HEK293 (cell line): ENCODE results near the gene BDKRB2.

ENCODE experiments used
- CTCF ChIA-PET: fragments of 350-600 bp; formaldehyde crosslinking; extraction: SDS; loops from one replicate; lab custom pipeline; 2021; ENCODE audit warnings: antibody characterized with exemption; lab: Yijun Ruan, JAX
- POLR2A ChIA-PET: fragments of 300-600 bp; formaldehyde crosslinking; extraction: SDS; loops from one replicate; lab custom pipeline; 2020; ENCODE audit warnings: antibody characterized with exemption, inconsistent platforms; lab: Yijun Ruan, JAX
- H3K27ac ChIP-seq: fragments of 200-500 bp; sonication (Bioruptor generic); 2 replicates; pipeline ENCODE4 v1.5.1; 2014; ENCODE audit warnings: low read depth, low read length, control low read depth, inconsistent platforms; ENCODE audit errors: extremely low read depth
- H3K36me3 ChIP-seq, 2 experiments: fragments of 200-500 bp in 1 of 2; sonication (Bioruptor generic) in 1 of 2; 1 replicate in 1 of 2; 2 replicates in 1 of 2; pipeline ENCODE4 v1.5.1; 2014 to 2017; ENCODE audit warnings: inconsistent platforms in 2 of 2, low read length in 2 of 2; ENCODE audit not compliant: control insufficient read depth in 2 of 2, insufficient read depth in 1 of 2
- H3K4me1 ChIP-seq: fragments of 200-500 bp; sonication (Bioruptor generic); 2 replicates; pipeline ENCODE4 v1.5.1; 2014; ENCODE audit warnings: mild to moderate bottlenecking, low read length, inconsistent platforms; ENCODE audit not compliant: control insufficient read depth, insufficient read depth
- H3K4me3 ChIP-seq: 2 replicates; pipeline ENCODE4 v1.5.1; 2011; ENCODE audit warnings: low read depth, mild to moderate bottlenecking, control low read depth, low read length, moderate library complexity
- H3K9me3 ChIP-seq: fragments of 200-500 bp; sonication (Bioruptor generic); 2 replicates; pipeline ENCODE4 v1.5.1; 2014; ENCODE audit warnings: low read depth, low read length, inconsistent platforms; ENCODE audit not compliant: control insufficient read depth, insufficient read depth
- GLI2 ChIP-seq: fragments of 450-650 bp; formaldehyde crosslinking; IDR thresholded peaks from 2 replicates; pipeline ENCODE4; 2017; ENCODE audit warnings: missing biosample characterization, missing genetic modification characterization, low read depth, borderline replicate concordance
- GLIS1 ChIP-seq: fragments of 450-650 bp; formaldehyde crosslinking; IDR thresholded peaks from 2 replicates; pipeline ENCODE4 v1.5.1; 2016; ENCODE audit warnings: missing biosample characterization, missing genetic modification characterization
- SALL2 ChIP-seq: fragments of 450-650 bp; formaldehyde crosslinking; IDR thresholded peaks from 2 replicates; pipeline ENCODE4 v1.5.0; 2017; ENCODE audit warnings: missing biosample characterization, mild to moderate bottlenecking, missing genetic modification characterization, borderline replicate concordance
- SP3 ChIP-seq: fragments of 450-650 bp; formaldehyde crosslinking; IDR thresholded peaks from 2 replicates; pipeline ENCODE4 v1.5.1; 2016; ENCODE audit warnings: missing biosample characterization, missing genetic modification characterization
- ZBTB48 ChIP-seq: fragments of 450-650 bp; formaldehyde crosslinking; IDR thresholded peaks from 2 replicates; pipeline ENCODE4 v1.5.1; 2016; ENCODE audit warnings: missing biosample characterization, missing genetic modification characterization
- ZIC2 ChIP-seq: fragments of 450-650 bp; formaldehyde crosslinking; IDR thresholded peaks from 2 replicates; pipeline ENCODE4 v1.5.1; 2016; ENCODE audit warnings: missing biosample characterization, missing genetic modification characterization
- ZNF169 ChIP-seq: fragments of 450-650 bp; formaldehyde crosslinking; IDR thresholded peaks from 2 replicates; pipeline ENCODE4 v1.5.1; 2016; ENCODE audit warnings: missing biosample characterization, missing genetic modification characterization
- ZNF239 ChIP-seq: fragments of 450-650 bp; formaldehyde crosslinking; IDR thresholded peaks from 2 replicates; pipeline ENCODE4 v1.5.1; 2016; ENCODE audit warnings: missing biosample characterization, missing genetic modification characterization
- ZNF311 ChIP-seq: fragments of 450-650 bp; formaldehyde crosslinking; IDR thresholded peaks from 2 replicates; pipeline ENCODE4 v1.5.1; 2017; ENCODE audit warnings: missing biosample characterization, missing genetic modification characterization, borderline replicate concordance
- ZNF341 ChIP-seq: fragments of 450-650 bp; formaldehyde crosslinking; IDR thresholded peaks from 2 replicates; pipeline ENCODE4; 2016; ENCODE audit warnings: low read depth, missing biosample characterization, missing genetic modification characterization
- ZNF394 ChIP-seq: fragments of 450-650 bp; formaldehyde crosslinking; IDR thresholded peaks from 2 replicates; pipeline ENCODE4 v1.5.1; 2016; ENCODE audit warnings: missing biosample characterization, missing genetic modification characterization, mild to moderate bottlenecking, moderate library complexity, borderline replicate concordance
- ZNF398 ChIP-seq: fragments of 450-650 bp; formaldehyde crosslinking; IDR thresholded peaks from 2 replicates; pipeline ENCODE4 v1.5.1; 2017; ENCODE audit warnings: missing biosample characterization, missing genetic modification characterization
- ZNF423 ChIP-seq: fragments of 450-650 bp; formaldehyde crosslinking; IDR thresholded peaks from 2 replicates; pipeline ENCODE4 v1.5.1; 2016; ENCODE audit warnings: missing biosample characterization, missing genetic modification characterization
- ZNF610 ChIP-seq: fragments of 450-650 bp; formaldehyde crosslinking; IDR thresholded peaks from 2 replicates; pipeline ENCODE4 v1.5.1; 2016; ENCODE audit warnings: missing biosample characterization, missing genetic modification characterization, borderline replicate concordance
- ZNF621 ChIP-seq: fragments of 450-650 bp; formaldehyde crosslinking; IDR thresholded peaks from 2 replicates; pipeline ENCODE4 v1.5.1; 2017; ENCODE audit warnings: missing biosample characterization, missing genetic modification characterization
- ZNF624 ChIP-seq: fragments of 450-650 bp; formaldehyde crosslinking; IDR thresholded peaks from 2 replicates; pipeline ENCODE4 v1.5.1; 2017; ENCODE audit warnings: missing biosample characterization, missing genetic modification characterization
- ZNF664 ChIP-seq: fragments of 450-650 bp; formaldehyde crosslinking; IDR thresholded peaks from 2 replicates; pipeline ENCODE4 v1.5.1; 2016; ENCODE audit warnings: missing biosample characterization, missing genetic modification characterization
- ZNF704 ChIP-seq: fragments of 450-650 bp; formaldehyde crosslinking; IDR thresholded peaks from 2 replicates; pipeline ENCODE4 v1.5.1; 2016; ENCODE audit warnings: missing biosample characterization, missing genetic modification characterization
- ZNF768 ChIP-seq: fragments of 450-650 bp; formaldehyde crosslinking; IDR thresholded peaks from 2 replicates; pipeline ENCODE4 v1.5.1; 2018; ENCODE audit warnings: missing biosample characterization, mild to moderate bottlenecking, missing genetic modification characterization
- ZNF776 ChIP-seq: fragments of 450-650 bp; formaldehyde crosslinking; IDR thresholded peaks from 2 replicates; pipeline ENCODE4 v1.5.0; 2017; ENCODE audit warnings: missing biosample characterization, missing genetic modification characterization, borderline replicate concordance
- ZNF785 ChIP-seq: fragments of 450-650 bp; formaldehyde crosslinking; IDR thresholded peaks from 2 replicates; pipeline ENCODE4 v1.5.1; 2016; ENCODE audit warnings: missing biosample characterization, missing genetic modification characterization
- ZNF791 ChIP-seq: fragments of 450-650 bp; formaldehyde crosslinking; IDR thresholded peaks from 2 replicates; pipeline ENCODE4 v1.5.1; 2016; ENCODE audit warnings: missing biosample characterization, missing genetic modification characterization
- TF ChIP-seq, protein P1 (sequence below): fragments of 450-650 bp; formaldehyde crosslinking; IDR thresholded peaks from 2 replicates; pipeline ENCODE4 v1.5.1; 2016; ENCODE audit warnings: missing biosample characterization, missing genetic modification characterization

Gene BDKRB2

DNA sequence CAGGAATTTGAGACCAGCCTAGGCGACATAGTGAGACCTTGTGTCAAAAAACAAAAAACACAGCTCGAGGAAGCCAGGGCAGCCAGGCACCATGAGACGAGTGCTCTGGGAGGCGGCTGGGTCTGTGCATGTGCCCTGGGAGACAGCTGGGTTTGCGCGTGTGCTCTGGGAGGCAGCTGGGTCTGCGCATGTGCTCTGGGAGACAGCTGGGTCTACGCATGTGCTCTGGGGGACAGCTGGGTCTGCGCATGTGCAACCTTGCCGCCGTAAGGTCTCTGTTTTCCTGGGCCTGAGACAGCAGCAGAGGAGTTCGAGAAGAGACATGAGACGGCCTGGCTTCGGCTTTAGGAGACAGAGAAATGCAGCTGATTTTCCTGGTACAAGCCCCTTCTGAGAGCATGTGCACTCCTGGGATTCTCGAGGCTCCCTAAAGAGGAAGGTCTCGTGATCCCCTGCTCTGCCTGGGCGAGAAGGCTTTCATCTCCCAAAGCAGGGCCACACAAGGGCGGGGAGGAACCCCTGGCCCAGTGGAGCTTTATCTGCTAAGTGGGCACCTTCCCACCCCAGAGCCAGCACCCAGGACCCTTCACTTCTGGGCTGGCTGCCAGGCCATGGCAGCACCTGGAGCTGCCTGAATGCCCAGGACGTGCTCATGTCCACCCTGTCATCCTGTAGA is 47.8 kb downstream of the BDKRB2 start:
- Histone ChIP-seq H3K4me1 (no peaks in the 10 kb centered on the region), H3K9me3 (no peaks in the 10 kb centered on the region), H3K4me3 (no peak overlapping the region)
- POLR2A ChIA-PET = interaction anchor here (1.3 kb wide), 1 partner anchor 10 kb away, joined by 4 read pairs; no protein-coding TSS in a partner anchor
- TF ChIP-seq GLI2 (tag by site-specific recombination) = no peak
- TF ChIP-seq SP3 = no peak
- TF ChIP-seq ZNF776 = no peak
- no peak for TF ChIP-seq ZNF169 (tag by site-specific recombination)
- TF ChIP-seq ZNF398 (tag by site-specific recombination) = no peak
- TF ChIP-seq SALL2 (tag by site-specific recombination) = no peak
- no peak for TF ChIP-seq ZNF785
- TF ChIP-seq ZNF394 (tag by site-specific recombination) = no peak
- no peak for TF ChIP-seq ZNF621
- TF ChIP-seq ZNF768 (tag by site-specific recombination) = no peak
- no peak for TF ChIP-seq ZNF624 (tag by site-specific recombination)
- no peak for TF ChIP-seq ZNF664 (tag by site-specific recombination)
- TF ChIP-seq ZNF423 (tag by site-specific recombination) = no peak
- no peak for TF ChIP-seq ZNF610 (tag by site-specific recombination)
- no peak for TF ChIP-seq ZNF791 (tag by site-specific recombination)
- TF ChIP-seq ZNF704 (tag by site-specific recombination) = no peak
- TF ChIP-seq, all 188 proteins: peak for 0
- H3K27ac ChIP-seq = no peak overlapping the region
- H3K36me3 ChIP-seq = no peaks in the 10 kb centered on the region
- CTCF ChIA-PET = interaction anchor here (0.7 kb wide), 1 partner anchor 128 kb away, joined by 3 read pairs; no protein-coding TSS in a partner anchor

- ChIA-PET CTCF (interaction anchor here (0.7 kb wide), 1 partner anchor 129 kb away, joined by 3 read pairs; no protein-coding TSS in a partner anchor), POLR2A (interaction anchor here (1.3 kb wide), 1 partner anchor 9 kb away, joined by 4 read pairs; no protein-coding TSS in a partner anchor)
- H3K4me1 ChIP-seq = no peaks in the 10 kb centered on the region
- no peak overlapping the region for H3K4me3 ChIP-seq
- no peaks in the 10 kb centered on the region for H3K9me3 ChIP-seq
- H3K36me3 ChIP-seq = no peaks in the 10 kb centered on the region
- H3K27ac ChIP-seq = no peak overlapping the region
- no peak for TF ChIP-seq ZBTB48 (tag by site-specific recombination)
- 0 out of 2 replicates have a peak, but pooled peaks have one; percentile 39 for TF ChIP-seq GLIS1 (tag by site-specific recombination)
- peak; percentile 42 for TF ChIP-seq ZIC2
Measured at GRCh38 chr14:96252999-96253539, 48.4 kb downstream of the BDKRB2 start.

DNA sequence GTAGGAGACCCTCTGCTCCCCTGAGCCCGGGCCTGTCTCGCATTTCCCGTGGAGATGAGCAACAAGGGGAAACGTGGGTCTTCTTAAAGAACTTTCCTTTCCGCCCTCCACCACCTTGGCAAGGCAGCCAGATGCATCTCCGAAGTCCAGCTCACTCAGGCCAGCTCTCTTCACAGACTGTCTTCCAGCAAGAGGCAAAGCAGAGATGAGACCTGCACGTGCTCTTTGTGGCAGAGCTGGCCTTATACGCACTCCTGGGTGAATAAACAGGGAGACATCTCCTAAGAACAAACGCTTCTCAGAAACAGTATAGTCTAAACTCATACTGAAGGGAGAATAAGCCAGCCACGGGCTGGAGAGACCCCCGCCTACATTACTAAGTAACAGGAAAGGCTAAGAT is 50.0 kb downstream of the BDKRB2 start:
- ChIA-PET POLR2A (no interaction called here), CTCF (interaction anchor here (1.5 kb wide), 1 partner anchor 154 kb away, joined by 4 read pairs; no protein-coding TSS in a partner anchor)
- no peak overlapping the region for H3K27ac ChIP-seq
- no peaks in the 10 kb centered on the region for H3K9me3 ChIP-seq
- H3K4me3 ChIP-seq = no peak overlapping the region
- no peaks in the 10 kb centered on the region for H3K36me3 ChIP-seq
- TF ChIP-seq ZNF169 (tag by site-specific recombination) (no peak), ZNF239 (no peak), ZNF311 (tag by site-specific recombination) (no peak), ZNF341 (tag by site-specific recombination) (no peak)
- TF ChIP-seq, protein P1, sequence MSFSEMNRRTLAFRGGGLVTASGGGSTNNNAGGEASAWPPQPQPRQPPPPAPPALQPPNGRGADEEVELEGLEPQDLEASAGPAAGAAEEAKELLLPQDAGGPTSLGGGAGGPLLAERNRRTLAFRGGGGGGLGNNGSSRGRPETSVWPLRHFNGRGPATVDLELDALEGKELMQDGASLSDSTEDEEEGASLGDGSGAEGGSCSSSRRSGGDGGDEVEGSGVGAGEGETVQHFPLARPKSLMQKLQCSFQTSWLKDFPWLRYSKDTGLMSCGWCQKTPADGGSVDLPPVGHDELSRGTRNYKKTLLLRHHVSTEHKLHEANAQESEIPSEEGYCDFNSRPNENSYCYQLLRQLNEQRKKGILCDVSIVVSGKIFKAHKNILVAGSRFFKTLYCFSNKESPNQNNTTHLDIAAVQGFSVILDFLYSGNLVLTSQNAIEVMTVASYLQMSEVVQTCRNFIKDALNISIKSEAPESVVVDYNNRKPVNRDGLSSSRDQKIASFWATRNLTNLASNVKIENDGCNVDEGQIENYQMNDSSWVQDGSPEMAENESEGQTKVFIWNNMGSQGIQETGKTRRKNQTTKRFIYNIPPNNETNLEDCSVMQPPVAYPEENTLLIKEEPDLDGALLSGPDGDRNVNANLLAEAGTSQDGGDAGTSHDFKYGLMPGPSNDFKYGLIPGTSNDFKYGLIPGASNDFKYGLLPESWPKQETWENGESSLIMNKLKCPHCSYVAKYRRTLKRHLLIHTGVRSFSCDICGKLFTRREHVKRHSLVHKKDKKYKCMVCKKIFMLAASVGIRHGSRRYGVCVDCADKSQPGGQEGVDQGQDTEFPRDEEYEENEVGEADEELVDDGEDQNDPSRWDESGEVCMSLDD = no peak
- H3K4me1 ChIP-seq = no peaks in the 10 kb centered on the region
